Adipose tissue (tissue), 3 donors: ENCODE measurements around the gene NELFE. TPM values are rescaled to one million over a fixed set of nuclear protein-coding genes. Genes with fewer than 3 reads are reported as not detected.
"Not testable (repeated sequence)": the region's sequence is repeated elsewhere in the genome, so short reads cannot be mapped to it uniquely, and the experiment has no call there.

Experiments
- H3K27ac ChIP-seq: one replicate; pipeline ENCODE4 v1.5.1; 2013; ENCODE audit warnings: low read depth, low read length
- WGBS, 3 donors: extraction: QIAGEN DNeasy Blood & Tissue Kit; methylation state at CpG; one replicate each; pipeline ENCODE4 v1.1.7; 2013; 5-methylcytosine and 5-hydroxymethylcytosine counted together
- polyA plus RNA-seq, 3 donors: library from polyadenylated mRNA; stranded (reverse); fragments of 200-250 nt; gene quantifications; one replicate each; pipeline ENCODE4 v1.2.3, GENCODE V29; 2013
- donor health status: healthy with polysubstance abuse.
- donor health status: Bipolar disorder and iron deficiency.
- donor health status: healthy.

Gene NELFE
- 10 to 100 TPM; 38.8 to 60.8 (median 53.2) TPM for polyA plus RNA-seq

GRCh38 chr6:31958741-31959739, at the start of gene NELFE, which contains the start of gene SKIC2:
Gene NELFE (minus strand): TSS chr6:31958971. CDS start chr6:31958446, 525 bp downstream.
Gene SKIC2 (plus strand): TSS chr6:31959175. CDS start chr6:31959193, 18 bp downstream.
- WGBS, 3 donors: 0 to 1% (median 0%) methylated on average over 56 to 59 of the region's 59 CpGs
- peak within 1 kb of the TSS; percentile 28 for H3K27ac ChIP-seq

- H3K27ac ChIP-seq: not testable (repeated sequence)
- WGBS, 3 donors: no CpG with 5 or more reads among the region's 24 CpGs
Observed at GRCh38 chr6:32008037-32008436, 49.3 kb upstream of the NELFE start.

- 72 to 78% (median 74%) methylated on average over 8 to 12 of the region's 12 CpGs for WGBS, 3 donors
Observed at GRCh38 chr6:32007086-32007485, 48.3 kb upstream of the NELFE start.

GRCh38 chr6:32005991-32006529, 47.3 kb upstream of the NELFE start:
- 73 to 81% (median 73%) methylated on average over 8 of the region's 8 CpGs for WGBS, 3 donors

More at GRCh38 chr6:32007086-32007485, 48.3 kb upstream of the NELFE start:
- H3K27ac ChIP-seq: not testable (repeated sequence)

GRCh38 chr6:32005538-32005880, 46.7 kb upstream of the NELFE start:
- H3K27ac ChIP-seq: not testable (repeated sequence)
- WGBS, 3 donors: 54 to 86% (median 82%) methylated on average over 1 to 8 of the region's 9 CpGs

More at GRCh38 chr6:32005991-32006529, 47.3 kb upstream of the NELFE start:
- not testable (repeated sequence) for H3K27ac ChIP-seq

- not testable (repeated sequence) for H3K27ac ChIP-seq
- 63 to 72% (median 72%) methylated on average over 9 of the region's 13 CpGs for WGBS, 3 donors
Observed at GRCh38 chr6:32004864-32005537, 46.2 kb upstream of the NELFE start.

GRCh38 chr6:32004393-32004792, 45.6 kb upstream of the NELFE start:
- 71 to 84% (median 72%) methylated on average over 3 to 4 of the region's 4 CpGs for WGBS, 3 donors
- H3K27ac ChIP-seq: not testable (repeated sequence)

GRCh38 chr6:32003301-32003700, 44.5 kb upstream of the NELFE start:
- H3K27ac ChIP-seq: not testable (repeated sequence)
- no CpG with 5 or more reads among the region's 7 CpGs for WGBS, 3 donors

- H3K27ac ChIP-seq: not testable (repeated sequence)
- no CpG with 5 or more reads among the region's 15 CpGs for WGBS, 3 donors
Observed at GRCh38 chr6:32002546-32003268, 43.9 kb upstream of the NELFE start.

- 85 to 97% (median 88%) methylated on average over 5 to 6 of the region's 6 CpGs for WGBS, 3 donors
Observed at GRCh38 chr6:31996385-31996784, 37.6 kb upstream of the NELFE start.

GRCh38 chr6:31994421-31994820, 35.6 kb upstream of the NELFE start:
- 92 to 100% (median 96%) methylated on average over 6 to 8 of the region's 14 CpGs for WGBS, 3 donors
- not testable (repeated sequence) for H3K27ac ChIP-seq

More at GRCh38 chr6:31996385-31996784, 37.6 kb upstream of the NELFE start:
- not testable (repeated sequence) for H3K27ac ChIP-seq

GRCh38 chr6:31989363-31989762, 30.6 kb upstream of the NELFE start:
- WGBS, 3 donors: no CpG with 5 or more reads among the region's 10 CpGs

GRCh38 chr6:31981744-31982143, 23.0 kb upstream of the NELFE start, which contains the start of gene C4A:
Gene C4A (plus strand): TSS chr6:31982057. CDS start chr6:31982108, 51 bp downstream.
- not testable (repeated sequence) for H3K27ac ChIP-seq
- WGBS, 3 donors: no CpG with 5 or more reads among the region's 7 CpGs

More at GRCh38 chr6:31989363-31989762, 30.6 kb upstream of the NELFE start:
- not testable (repeated sequence) for H3K27ac ChIP-seq

GRCh38 chr6:31980998-31981397, 22.2 kb upstream of the NELFE start:
- not testable (repeated sequence) for H3K27ac ChIP-seq
- WGBS, 3 donors: no CpG with 5 or more reads among the region's 5 CpGs

- H3K27ac ChIP-seq: not testable (repeated sequence)
- 87 to 93% (median 90%) methylated on average over 12 to 13 of the region's 13 CpGs for WGBS, 3 donors
Observed at GRCh38 chr6:31980195-31980876, 21.6 kb upstream of the NELFE start.

GRCh38 chr6:31979238-31979898, 20.6 kb upstream of the NELFE start:
- WGBS, 3 donors: 83 to 87% (median 84%) methylated on average over 1 to 3 of the region's 3 CpGs
- no peak overlapping the region for H3K27ac ChIP-seq

GRCh38 chr6:31978831-31979230, 20.1 kb upstream of the NELFE start:
- H3K27ac ChIP-seq: no peak overlapping the region
- WGBS, 3 donors: 81 to 96% (median 92%) methylated on average over 5 of the region's 5 CpGs
